Measurements from ENCODE around the gene ESPL1. TPM values are rescaled to one million over a fixed set of nuclear protein-coding genes. Genes with fewer than 3 reads are reported as not detected.

ESPL1 gene
- total and polyA plus RNA-seq, 2 donors (not counting 3 experiments of a cell fraction or from before 2014, with no cell fraction given): 16.2 to 42.7 TPM

DNA sequence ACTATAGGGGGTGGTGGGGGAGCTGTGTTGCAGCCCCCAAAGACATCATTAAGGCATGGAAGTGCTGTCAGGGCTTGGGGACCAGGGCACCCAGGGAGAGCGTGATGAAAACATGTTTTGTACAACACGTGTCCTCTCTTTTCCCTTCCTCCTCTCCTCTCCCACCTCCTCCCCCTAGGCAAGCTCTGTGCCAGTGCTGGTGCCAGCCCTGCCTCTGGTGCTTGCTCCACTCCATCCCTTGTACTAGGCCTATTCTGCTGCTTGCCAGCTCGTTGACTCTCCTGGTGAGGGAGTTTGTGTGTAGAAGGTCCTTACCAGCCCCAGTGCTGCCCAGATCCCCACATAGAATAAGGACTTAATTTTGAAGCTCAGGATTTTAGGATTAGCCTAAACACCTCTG is 32.9 kb upstream of the ESPL1 start:
- BruUV-seq (replicated peaks): no TSS peak
- Histone ChIP-seq H4K20me1 (replicated peaks; ENCODE audit: control insufficient read depth, extremely low read depth, insufficient read depth, low read length) (no peaks in the 10 kb centered on the region), H3K9ac (replicated peaks; ENCODE audit: extremely low read depth, insufficient read depth, low read length) (no peak overlapping the region), H3K4me1 (ENCODE audit: control insufficient read depth, extremely low read depth, insufficient read depth, low read length) (no peaks in the 10 kb centered on the region), H3K4me3 (replicated peaks in 1 of 3; ENCODE audit: insufficient read depth in 1 of 3, low read depth in 1 of 3, low read length in 3 of 3) (no peak overlapping the region), H2AFZ (ENCODE audit: low read depth, low read length) (no peak overlapping the region), H3K79me2 (ENCODE audit: control insufficient read depth, insufficient read depth, low read length) (no peaks in the 10 kb centered on the region), H3K27me3 (ENCODE audit: control insufficient read depth in 2 of 2, insufficient read depth in 2 of 2, low read length in 2 of 2) (peaks cover 19 to 22% of the 10 kb centered on the region in 2 experiments), H3K9me1 (replicated peaks; ENCODE audit: control insufficient read depth, extremely low read depth, insufficient read depth, low read length) (no peaks in the 10 kb centered on the region), H3K27ac (ENCODE audit: insufficient read depth, low read depth, low read length) (no peak overlapping the region), H3K4me2 (ENCODE audit: insufficient read depth, low read length) (no peak overlapping the region), H3K9me3 (replicated peaks; ENCODE audit: control insufficient read depth, insufficient read depth, low read length) (no peaks in the 10 kb centered on the region), H3K36me3 (ENCODE audit: control insufficient read depth in 2 of 2, extremely low read depth in 1 of 2, insufficient read depth in 2 of 2, low read length in 2 of 2) (no peaks in the 10 kb centered on the region)
- dilution Hi-C loops (cut with MboI; ENCODE audit: extremely low pct_ligation_motif_present, low sequenced_read_pairs): no loop called here
- DNase-seq (ENCODE audit: low read depth, low spot score) (no peak), FAIRE-seq (no peak)
- ChIA-PET POLR2A (no interaction called here), CTCF (interaction anchor here (0.6 to 2.1 kb wide), 4 partner anchors 9 to 22 kb away, joined by 3 to 4 read pairs (median 3); no protein-coding TSS in a partner anchor)
- TF ChIP-seq GATA2 (IDR thresholded peaks at IDR 0.05; ENCODE audit: insufficient read depth, insufficient read length, low read depth, low read length): no peak
- TF ChIP-seq POLR2A (IDR thresholded peaks at IDR 0.05; ENCODE audit: low read depth, low read length): no peak
- TF ChIP-seq POLR2AphosphoS5 (IDR thresholded peaks at IDR 0.05; ENCODE audit: insufficient read depth, low read depth, low read length): no peak
- TF ChIP-seq, protein P1, sequence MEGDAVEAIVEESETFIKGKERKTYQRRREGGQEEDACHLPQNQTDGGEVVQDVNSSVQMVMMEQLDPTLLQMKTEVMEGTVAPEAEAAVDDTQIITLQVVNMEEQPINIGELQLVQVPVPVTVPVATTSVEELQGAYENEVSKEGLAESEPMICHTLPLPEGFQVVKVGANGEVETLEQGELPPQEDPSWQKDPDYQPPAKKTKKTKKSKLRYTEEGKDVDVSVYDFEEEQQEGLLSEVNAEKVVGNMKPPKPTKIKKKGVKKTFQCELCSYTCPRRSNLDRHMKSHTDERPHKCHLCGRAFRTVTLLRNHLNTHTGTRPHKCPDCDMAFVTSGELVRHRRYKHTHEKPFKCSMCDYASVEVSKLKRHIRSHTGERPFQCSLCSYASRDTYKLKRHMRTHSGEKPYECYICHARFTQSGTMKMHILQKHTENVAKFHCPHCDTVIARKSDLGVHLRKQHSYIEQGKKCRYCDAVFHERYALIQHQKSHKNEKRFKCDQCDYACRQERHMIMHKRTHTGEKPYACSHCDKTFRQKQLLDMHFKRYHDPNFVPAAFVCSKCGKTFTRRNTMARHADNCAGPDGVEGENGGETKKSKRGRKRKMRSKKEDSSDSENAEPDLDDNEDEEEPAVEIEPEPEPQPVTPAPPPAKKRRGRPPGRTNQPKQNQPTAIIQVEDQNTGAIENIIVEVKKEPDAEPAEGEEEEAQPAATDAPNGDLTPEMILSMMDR (IDR thresholded peaks at IDR 0.05; ENCODE audit: extremely low read depth in 1 of 2, insufficient read depth in 1 of 2, low read depth in 1 of 2, low read length in 2 of 2): no peak
- no peak for TF ChIP-seq EZH2 (IDR thresholded peaks at IDR 0.05; ENCODE audit: borderline replicate concordance, low read depth, low read length, severe bottlenecking)
- TF ChIP-seq JUN (IDR thresholded peaks at IDR 0.05; ENCODE audit: borderline replicate concordance, insufficient read depth, insufficient read length, low read depth): no peak
- TF ChIP-seq, protein P2, sequence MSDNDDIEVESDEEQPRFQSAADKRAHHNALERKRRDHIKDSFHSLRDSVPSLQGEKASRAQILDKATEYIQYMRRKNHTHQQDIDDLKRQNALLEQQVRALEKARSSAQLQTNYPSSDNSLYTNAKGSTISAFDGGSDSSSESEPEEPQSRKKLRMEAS (IDR thresholded peaks at IDR 0.05; ENCODE audit: insufficient read depth, insufficient read length): no peak
- TF ChIP-seq FOS (IDR thresholded peaks at IDR 0.05; ENCODE audit: borderline replicate concordance, insufficient read depth, low read length): no peak
- no peak for TF ChIP-seq MYC (IDR thresholded peaks at IDR 0.05; ENCODE audit: low read depth, low read length)
- intact Hi-C loops (cut with micrococcal nuclease): no loop called here
